Thyroid gland (tissue), 4 donors: ENCODE results near the gene CDH26.

Experiments used
- CTCF ChIP-seq, 6 experiments: fragments of 200-600 bp in 3 of 6; fragments of 450-650 bp in 3 of 6; sonication (generic) in 3 of 6; IDR thresholded peaks; one replicate each; pipeline ENCODE4 v1.5.1; 2016 to 2019; ENCODE audit warnings: antibody characterized with exemption in 6 of 6, mild to moderate bottlenecking in 2 of 6, inconsistent platforms in 1 of 6, moderate library complexity in 1 of 6
- POLR2A ChIP-seq, 2 donors: fragments of 450-650 bp; IDR thresholded peaks; one replicate each; pipeline ENCODE4 v1.6.1; 2017; ENCODE audit warnings: antibody characterized with exemption in 2 of 2, mild to moderate bottlenecking in 2 of 2, moderate library complexity in 1 of 2

GRCh38 chr20:60016406-60016805 lies 58.2 kb downstream of the CDH26 start:
- TF ChIP-seq CTCF (IDR thresholded peaks at IDR 0.05) (no peak), POLR2A (IDR thresholded peaks at IDR 0.05) (no peak)
